ENCODE results near the gene ARID3C.

- no peak for TF ChIP-seq CTCF (IDR thresholded peaks at IDR 0.05)
- no peak for TF ChIP-seq ZFX (IDR thresholded peaks at IDR 0.05; ENCODE audit: borderline replicate concordance)
These were observed 6.7 kb upstream of the ARID3C start for GRCh38 chr9:34635556-34635955.

All from 22Rv1 (cell line).